Medulla oblongata (tissue), 1 donor: ENCODE data around the gene RAB11FIP4.

Experiments used
- DNase-seq: peaks from one replicate; pipeline ENCODE4 v3.0.0-alpha.2; 2015; ENCODE audit errors: extremely low spot score

Gene RAB11FIP4

GRCh38 chr17:31522987-31523495, 131.6 kb downstream of the RAB11FIP4 start:
- DNase-seq, result no peak

GRCh38 chr17:31523862-31524730, 132.6 kb downstream of the RAB11FIP4 start:
- DNase-seq, result no peak

GRCh38 chr17:31524926-31525800, 133.7 kb downstream of the RAB11FIP4 start:
- DNase-seq, result peak; percentile 83

GRCh38 chr17:31525801-31526549, 134.5 kb downstream of the RAB11FIP4 start:
- DNase-seq, result no peak

- DNase-seq, result no peak
These were observed 136.1 kb downstream of the RAB11FIP4 start for GRCh38 chr17:31527606-31528005.

- DNase-seq, result no peak
These were observed 136.9 kb downstream of the RAB11FIP4 start for GRCh38 chr17:31528291-31528874.

- no peak for DNase-seq
These were observed 138.4 kb downstream of the RAB11FIP4 start for GRCh38 chr17:31529841-31530251.

- no peak for DNase-seq
These were observed 139.0 kb downstream of the RAB11FIP4 start for GRCh38 chr17:31530391-31530985.

- DNase-seq, result no peak
These were observed 140.0 kb downstream of the RAB11FIP4 start for GRCh38 chr17:31531336-31531980.

- DNase-seq, result no peak
These were observed 140.6 kb downstream of the RAB11FIP4 start for GRCh38 chr17:31532081-31532480.

- DNase-seq, result no peak
These were observed 141.1 kb downstream of the RAB11FIP4 start for GRCh38 chr17:31532526-31532925.

- no peak for DNase-seq
These were observed 142.2 kb downstream of the RAB11FIP4 start for GRCh38 chr17:31533546-31534155.

- DNase-seq, result no peak
These were observed 142.9 kb downstream of the RAB11FIP4 start for GRCh38 chr17:31534223-31534888.

- no peak for DNase-seq
These were observed 144.1 kb downstream of the RAB11FIP4 start for GRCh38 chr17:31535581-31535981.

- no peak for DNase-seq
These were observed 145.0 kb downstream of the RAB11FIP4 start for GRCh38 chr17:31536451-31536850.

GRCh38 chr17:31537565-31538011, 146.1 kb downstream of the RAB11FIP4 start:
- DNase-seq, result no peak

GRCh38 chr17:31538080-31538762, 146.7 kb downstream of the RAB11FIP4 start:
- no peak for DNase-seq

- DNase-seq, result no peak
These were observed 149.3 kb downstream of the RAB11FIP4 start for GRCh38 chr17:31540602-31541307.
